ENCODE data around the gene TMEM131L. TPM values are rescaled to one million over a fixed set of nuclear protein-coding genes. Genes with fewer than 3 reads are reported as not detected.

Gene TMEM131L
- polyA plus RNA-seq, 1 donor (not counting 4 experiments of a cell fraction or from before 2014, with no cell fraction given), result 10.3 TPM

GRCh38 chr4:153426207-153426885 is 39.8 kb upstream of the TMEM131L start:
- Histone ChIP-seq H4K20me1 (ENCODE audit: control insufficient read depth, extremely low read depth, insufficient read depth, low read length) (no peaks in the 10 kb centered on the region), H3K79me2 (ENCODE audit: control insufficient read depth, insufficient read depth, low read length) (no peaks in the 10 kb centered on the region), H3K4me1 (ENCODE audit: control insufficient read depth, extremely low read depth, insufficient read depth, low read length) (peaks cover 3% of the 10 kb centered on the region), H3K9me3 (ENCODE audit: control insufficient read depth, low read depth, low read length) (no peaks in the 10 kb centered on the region), H3K9ac (ENCODE audit: control insufficient read depth, extremely low read depth, insufficient read depth, low read length) (no peak overlapping the region), H3K4me3 (ENCODE audit: control insufficient read depth in 2 of 3, extremely low read depth in 1 of 3, insufficient read depth in 2 of 3, low read depth in 1 of 3, low read length in 3 of 3) (no peak overlapping the region), H3K9me1 (ENCODE audit: control insufficient read depth, extremely low read depth, insufficient read depth, low read length) (no peaks in the 10 kb centered on the region), H2AFZ (ENCODE audit: control insufficient read depth, low read length) (no peak overlapping the region), H3K36me3 (ENCODE audit: control insufficient read depth in 2 of 2, extremely low read depth in 1 of 2, insufficient read depth in 2 of 2, low read length in 2 of 2) (no peaks in the 10 kb centered on the region), H3K4me2 (ENCODE audit: control insufficient read depth, extremely low read depth, insufficient read depth, low read depth, low read length) (no peak overlapping the region), H3K27me3 (ENCODE audit: control insufficient read depth, extremely low read depth, insufficient read depth, low read length) (no peaks in the 10 kb centered on the region), H3K27ac (ENCODE audit: control insufficient read depth, insufficient read depth, low read length) (no peak overlapping the region)
- dilution Hi-C loops (cut with MboI; ENCODE audit: extremely low pct_ligation_motif_present, low sequenced_read_pairs), result no loop called here
- DNase-seq (ENCODE audit: low read depth, low spot score), result no peak
- no peak for FAIRE-seq
- no peak for TF ChIP-seq EZH2 (IDR thresholded peaks at IDR 0.05; ENCODE audit: low read length)
- no peak for TF ChIP-seq CTCF (optimal IDR thresholded peaks at IDR 0.05 in 1 of 3, IDR thresholded peaks at IDR 0.05 in 1 of 3, conservative IDR thresholded peaks at IDR 0.05 in 1 of 3; ENCODE audit: extremely low read depth in 1 of 3, insufficient read depth in 2 of 3, low read length in 3 of 3)

GRCh38 chr4:153427363-153428071 is 38.6 kb upstream of the TMEM131L start:
- DNase-seq (ENCODE audit: low read depth, low spot score) (no peak), FAIRE-seq (peak; percentile 9)
- Histone ChIP-seq H3K4me3 (ENCODE audit: control insufficient read depth in 2 of 3, extremely low read depth in 1 of 3, insufficient read depth in 2 of 3, low read depth in 1 of 3, low read length in 3 of 3) (no peak overlapping the region), H3K9me3 (ENCODE audit: control insufficient read depth, low read depth, low read length) (no peaks in the 10 kb centered on the region), H2AFZ (ENCODE audit: control insufficient read depth, low read length) (no peak overlapping the region), H3K9me1 (ENCODE audit: control insufficient read depth, extremely low read depth, insufficient read depth, low read length) (no peaks in the 10 kb centered on the region), H3K27ac (ENCODE audit: control insufficient read depth, insufficient read depth, low read length) (no peak overlapping the region), H3K27me3 (ENCODE audit: control insufficient read depth, extremely low read depth, insufficient read depth, low read length) (no peaks in the 10 kb centered on the region), H3K79me2 (ENCODE audit: control insufficient read depth, insufficient read depth, low read length) (no peaks in the 10 kb centered on the region), H3K9ac (ENCODE audit: control insufficient read depth, extremely low read depth, insufficient read depth, low read length) (no peak overlapping the region), H3K4me2 (ENCODE audit: control insufficient read depth, extremely low read depth, insufficient read depth, low read depth, low read length) (no peak overlapping the region), H4K20me1 (ENCODE audit: control insufficient read depth, extremely low read depth, insufficient read depth, low read length) (no peaks in the 10 kb centered on the region), H3K4me1 (ENCODE audit: control insufficient read depth, extremely low read depth, insufficient read depth, low read length) (peaks cover 3% of the 10 kb centered on the region), H3K36me3 (ENCODE audit: control insufficient read depth in 2 of 2, extremely low read depth in 1 of 2, insufficient read depth in 2 of 2, low read length in 2 of 2) (no peaks in the 10 kb centered on the region)
- TF ChIP-seq EZH2 (IDR thresholded peaks at IDR 0.05; ENCODE audit: low read length) (no peak), CTCF (optimal IDR thresholded peaks at IDR 0.05 in 1 of 3, IDR thresholded peaks at IDR 0.05 in 1 of 3, conservative IDR thresholded peaks at IDR 0.05 in 1 of 3; ENCODE audit: extremely low read depth in 1 of 3, insufficient read depth in 2 of 3, low read length in 3 of 3) (no peak)
- dilution Hi-C loops (cut with MboI; ENCODE audit: extremely low pct_ligation_motif_present, low sequenced_read_pairs), result no loop called here

Measured in keratinocyte (primary cell).